Endothelial cell of umbilical vein (primary cell): ENCODE data around the gene BIK.

Experiments used
- MYC ChIP-seq: IDR thresholded peaks from one replicate; pipeline ENCODE4 v1.6.1; 2011; ENCODE audit warnings: mild to moderate bottlenecking, low read depth, low read length
- POLR2A ChIP-seq: IDR thresholded peaks from 2 replicates; pipeline ENCODE4 v1.6.1; 2012; ENCODE audit warnings: low read depth, mild to moderate bottlenecking, control low read depth, low read length
- TF ChIP-seq, protein P1 (sequence below), 2 donors: IDR thresholded peaks; 1 replicate in 1 of 2; 2 replicates in 1 of 2; pipeline ENCODE4 v1.5.1; 2011; ENCODE audit warnings: low read length in 2 of 2, mild to moderate bottlenecking in 2 of 2, moderate library complexity in 2 of 2, control low read depth in 1 of 2, inconsistent platforms in 1 of 2, low read depth in 1 of 2; ENCODE audit not compliant: insufficient read depth in 1 of 2; ENCODE audit errors: extremely low read depth in 1 of 2

GRCh38 chr22:43173976-43174720 is 63.6 kb downstream of the BIK start:
- TF ChIP-seq, protein P1, sequence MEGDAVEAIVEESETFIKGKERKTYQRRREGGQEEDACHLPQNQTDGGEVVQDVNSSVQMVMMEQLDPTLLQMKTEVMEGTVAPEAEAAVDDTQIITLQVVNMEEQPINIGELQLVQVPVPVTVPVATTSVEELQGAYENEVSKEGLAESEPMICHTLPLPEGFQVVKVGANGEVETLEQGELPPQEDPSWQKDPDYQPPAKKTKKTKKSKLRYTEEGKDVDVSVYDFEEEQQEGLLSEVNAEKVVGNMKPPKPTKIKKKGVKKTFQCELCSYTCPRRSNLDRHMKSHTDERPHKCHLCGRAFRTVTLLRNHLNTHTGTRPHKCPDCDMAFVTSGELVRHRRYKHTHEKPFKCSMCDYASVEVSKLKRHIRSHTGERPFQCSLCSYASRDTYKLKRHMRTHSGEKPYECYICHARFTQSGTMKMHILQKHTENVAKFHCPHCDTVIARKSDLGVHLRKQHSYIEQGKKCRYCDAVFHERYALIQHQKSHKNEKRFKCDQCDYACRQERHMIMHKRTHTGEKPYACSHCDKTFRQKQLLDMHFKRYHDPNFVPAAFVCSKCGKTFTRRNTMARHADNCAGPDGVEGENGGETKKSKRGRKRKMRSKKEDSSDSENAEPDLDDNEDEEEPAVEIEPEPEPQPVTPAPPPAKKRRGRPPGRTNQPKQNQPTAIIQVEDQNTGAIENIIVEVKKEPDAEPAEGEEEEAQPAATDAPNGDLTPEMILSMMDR (IDR thresholded peaks at IDR 0.05; ENCODE audit: extremely low read depth in 1 of 2, insufficient read depth in 1 of 2, low read depth in 1 of 2, low read length in 2 of 2): no peak
- TF ChIP-seq MYC: no peak
- no peak for TF ChIP-seq POLR2A
